DND-41 (cell line): ENCODE measurements around the gene TMEM219.

ENCODE experiments used
- ATAC-seq: fragments of 200-7000 bp; cut with Tn5 transposase; 3 replicates; pipeline ENCODE4 v1.9.1; 2021; ENCODE audit warnings: low read depth; ENCODE audit not compliant: insufficient read depth
- DNase-seq: peaks from one replicate; pipeline ENCODE4 v3.0.0-alpha.2; 2020
- H2AFZ ChIP-seq: 2 replicates; pipeline ENCODE4 v1.6.0; 2012; ENCODE audit warnings: low read depth, low read length
- H3K27ac ChIP-seq: 2 replicates; pipeline ENCODE4 v1.5.1; 2012; ENCODE audit warnings: low read length, inconsistent platforms
- H3K27me3 ChIP-seq: fragments of 200-600 bp; sonication (generic); 2 replicates; pipeline ENCODE4 v1.6.0; 2012; ENCODE audit warnings: low read length, mild to moderate bottlenecking, inconsistent platforms; ENCODE audit not compliant: insufficient read depth, poor library complexity
- H3K36me3 ChIP-seq: 2 replicates; pipeline ENCODE4 v1.5.1; 2012; ENCODE audit warnings: low read length, inconsistent platforms; ENCODE audit not compliant: insufficient read depth
- H3K4me1 ChIP-seq: 2 replicates; pipeline ENCODE4 v1.5.1; 2012; ENCODE audit warnings: mild to moderate bottlenecking, low read length; ENCODE audit not compliant: insufficient read depth
- H3K4me2 ChIP-seq: 2 replicates; pipeline ENCODE4 v1.6.0; 2012; ENCODE audit warnings: mild to moderate bottlenecking, moderate library complexity, low read length, inconsistent platforms; ENCODE audit not compliant: insufficient read depth
- H3K4me3 ChIP-seq, 2 experiments: fragments of 200-600 bp in 1 of 2; shearing (Covaris generic) in 1 of 2; 2 replicates each; pipeline ENCODE4 v1.5.1; 2012 to 2016; ENCODE audit warnings: inconsistent platforms in 2 of 2, low read length in 2 of 2, mild to moderate bottlenecking in 2 of 2, low read depth in 1 of 2, moderate library complexity in 1 of 2
- H3K79me2 ChIP-seq: 2 replicates; pipeline ENCODE4 v1.6.0; 2012; ENCODE audit warnings: low read length, inconsistent platforms; ENCODE audit not compliant: insufficient read depth
- H3K9ac ChIP-seq: 2 replicates; pipeline ENCODE4 v1.6.0; 2012; ENCODE audit warnings: low read depth, mild to moderate bottlenecking, inconsistent platforms, low read length, moderate library complexity
- H3K9me3 ChIP-seq: 2 replicates; pipeline ENCODE4 v1.5.1; 2012; ENCODE audit warnings: low read length, moderate library complexity, mild to moderate bottlenecking, inconsistent platforms; ENCODE audit not compliant: insufficient read depth, severe bottlenecking
- H4K20me1 ChIP-seq: 2 replicates; pipeline ENCODE4 v1.6.0; 2012; ENCODE audit warnings: low read length; ENCODE audit not compliant: insufficient read depth
- CTCF ChIP-seq: IDR thresholded peaks from 2 replicates; pipeline ENCODE4 v1.5.1; 2012; ENCODE audit warnings: borderline replicate concordance, low read length, moderate library complexity, mild to moderate bottlenecking; ENCODE audit not compliant: poor library complexity, severe bottlenecking; ENCODE audit errors: extremely low read depth
- EZH2 ChIP-seq: IDR thresholded peaks from 3 replicates; pipeline ENCODE4 v1.6.1; 2012; ENCODE audit warnings: borderline replicate concordance, low read depth, mild to moderate bottlenecking, moderate library complexity, low read length, inconsistent platforms; ENCODE audit not compliant: severe bottlenecking

The TMEM219 gene

GRCh38 chr16:29947897-29948296 is 14.0 kb upstream of the TMEM219 start:
- no peak for TF ChIP-seq CTCF
- no peak for TF ChIP-seq EZH2

GRCh38 chr16:29950806-29951461 is 10.9 kb upstream of the TMEM219 start:
- Histone ChIP-seq H3K4me3 (no peak overlapping the region), H3K27ac (no peak overlapping the region), H3K9ac (no peak overlapping the region), H3K4me1 (no peaks in the 10 kb centered on the region), H3K79me2 (no peaks in the 10 kb centered on the region), H3K9me3 (no peaks in the 10 kb centered on the region), H3K36me3 (no peaks in the 10 kb centered on the region), H4K20me1 (no peaks in the 10 kb centered on the region), H3K27me3 (no peaks in the 10 kb centered on the region), H3K4me2 (no peak overlapping the region), H2AFZ (no peak overlapping the region)
- no peak for ATAC-seq
- TF ChIP-seq CTCF = no peak
- TF ChIP-seq EZH2 = no peak
- DNase-seq = no peak

More at GRCh38 chr16:29947897-29948296, 14.0 kb upstream of the TMEM219 start:
- H3K4me1 ChIP-seq = no peaks in the 10 kb centered on the region
- no peaks in the 10 kb centered on the region for H3K79me2 ChIP-seq
- H3K27me3 ChIP-seq = no peaks in the 10 kb centered on the region
- H3K4me3 ChIP-seq = no peak overlapping the region
- H4K20me1 ChIP-seq = no peaks in the 10 kb centered on the region
- DNase-seq = no peak
- H3K9ac ChIP-seq = no peak overlapping the region
- H3K36me3 ChIP-seq = no peaks in the 10 kb centered on the region
- no peak overlapping the region for H2AFZ ChIP-seq
- no peak for ATAC-seq
- no peaks in the 10 kb centered on the region for H3K9me3 ChIP-seq
- no peak overlapping the region for H3K4me2 ChIP-seq
- no peak overlapping the region for H3K27ac ChIP-seq

GRCh38 chr16:29951625-29952365 is 10.1 kb upstream of the TMEM219 start:
- Histone ChIP-seq H2AFZ (no peak overlapping the region), H3K79me2 (no peaks in the 10 kb centered on the region), H3K9ac (no peak overlapping the region), H3K27me3 (no peaks in the 10 kb centered on the region), H3K27ac (no peak overlapping the region), H4K20me1 (no peaks in the 10 kb centered on the region), H3K36me3 (no peaks in the 10 kb centered on the region), H3K9me3 (no peaks in the 10 kb centered on the region), H3K4me2 (no peak overlapping the region), H3K4me3 (no peak overlapping the region), H3K4me1 (no peaks in the 10 kb centered on the region)
- ATAC-seq (no peak), DNase-seq (no peak)
- TF ChIP-seq CTCF = no peak
- TF ChIP-seq EZH2 = no peak
